ENCODE measurements around the gene ZNF518A.

ZNF518A gene

DNA sequence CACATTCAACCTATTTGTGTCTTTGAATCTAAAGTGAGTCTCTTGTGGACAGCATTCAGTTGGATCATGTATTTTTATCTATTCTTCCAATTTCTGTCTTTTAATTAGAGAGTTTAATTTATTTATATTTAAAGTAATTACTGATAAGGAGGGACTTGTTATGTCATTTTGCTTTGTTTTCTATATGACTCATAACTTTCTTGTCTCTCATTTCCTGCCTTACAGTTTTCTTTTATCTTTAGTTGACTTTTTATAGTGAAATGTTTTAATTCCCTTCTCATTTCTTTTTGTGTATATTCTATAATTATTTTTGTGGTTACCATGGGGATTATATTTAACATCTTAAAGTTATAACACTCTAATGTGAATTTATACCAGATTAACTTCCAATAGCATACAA is 7.3 kb upstream of the ZNF518A start:
- H3K27ac ChIP-seq, result no peak overlapping the region
- TF ChIP-seq, protein P1, sequence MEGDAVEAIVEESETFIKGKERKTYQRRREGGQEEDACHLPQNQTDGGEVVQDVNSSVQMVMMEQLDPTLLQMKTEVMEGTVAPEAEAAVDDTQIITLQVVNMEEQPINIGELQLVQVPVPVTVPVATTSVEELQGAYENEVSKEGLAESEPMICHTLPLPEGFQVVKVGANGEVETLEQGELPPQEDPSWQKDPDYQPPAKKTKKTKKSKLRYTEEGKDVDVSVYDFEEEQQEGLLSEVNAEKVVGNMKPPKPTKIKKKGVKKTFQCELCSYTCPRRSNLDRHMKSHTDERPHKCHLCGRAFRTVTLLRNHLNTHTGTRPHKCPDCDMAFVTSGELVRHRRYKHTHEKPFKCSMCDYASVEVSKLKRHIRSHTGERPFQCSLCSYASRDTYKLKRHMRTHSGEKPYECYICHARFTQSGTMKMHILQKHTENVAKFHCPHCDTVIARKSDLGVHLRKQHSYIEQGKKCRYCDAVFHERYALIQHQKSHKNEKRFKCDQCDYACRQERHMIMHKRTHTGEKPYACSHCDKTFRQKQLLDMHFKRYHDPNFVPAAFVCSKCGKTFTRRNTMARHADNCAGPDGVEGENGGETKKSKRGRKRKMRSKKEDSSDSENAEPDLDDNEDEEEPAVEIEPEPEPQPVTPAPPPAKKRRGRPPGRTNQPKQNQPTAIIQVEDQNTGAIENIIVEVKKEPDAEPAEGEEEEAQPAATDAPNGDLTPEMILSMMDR (IDR thresholded peaks at IDR 0.05), result no peak
- no peak for TF ChIP-seq ZFX (IDR thresholded peaks at IDR 0.05; ENCODE audit: borderline replicate concordance)

DNA sequence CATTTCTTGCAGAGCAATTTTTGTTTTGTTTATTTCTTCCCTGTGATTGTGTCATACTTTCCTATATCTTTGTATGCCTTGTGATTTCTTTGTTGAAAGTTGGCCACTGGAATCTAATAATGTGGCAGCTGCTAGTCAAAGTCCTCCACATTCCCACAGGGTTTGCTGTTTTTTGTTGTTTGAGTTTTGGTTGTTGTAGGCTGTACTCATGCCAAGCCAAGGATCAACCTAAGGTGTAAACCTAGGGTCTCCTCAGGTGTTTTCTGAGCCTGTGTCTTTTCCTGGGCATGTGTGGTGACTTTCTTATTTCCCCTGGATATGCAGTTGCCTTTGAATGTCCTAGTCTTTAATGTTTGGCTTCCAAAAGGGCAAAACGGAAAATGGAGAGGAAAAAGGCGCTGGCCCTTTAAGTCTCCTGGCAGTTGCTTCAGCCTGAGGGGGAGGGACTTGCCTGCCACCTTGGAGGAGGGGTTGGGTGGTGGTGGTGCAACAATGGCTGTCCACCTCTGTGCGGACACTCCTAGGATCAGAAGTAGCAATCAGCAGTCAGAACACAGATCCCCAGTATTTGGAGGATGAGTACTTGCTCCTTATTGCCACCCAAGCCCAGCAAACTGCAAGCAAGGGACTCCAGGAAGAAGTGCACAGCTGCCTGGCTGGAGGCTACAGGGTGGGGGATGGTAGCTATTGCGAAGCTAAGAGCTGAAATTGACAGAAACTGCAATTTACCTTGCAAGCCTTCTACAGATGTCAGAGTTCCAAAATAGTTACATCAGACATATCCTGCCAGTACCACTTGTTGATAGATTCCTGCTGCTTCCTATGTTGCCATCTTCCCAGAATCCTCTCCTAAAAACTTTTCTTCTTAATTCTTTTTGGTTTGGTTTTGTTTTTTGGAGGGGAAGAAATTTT is 5.6 kb upstream of the ZNF518A start:
- TF ChIP-seq, protein P1 (IDR thresholded peaks at IDR 0.05), result no peak
- no peak for TF ChIP-seq ZFX (IDR thresholded peaks at IDR 0.05; ENCODE audit: borderline replicate concordance)
- peak overlapping the region; percentile 48 for H3K27ac ChIP-seq

DNA sequence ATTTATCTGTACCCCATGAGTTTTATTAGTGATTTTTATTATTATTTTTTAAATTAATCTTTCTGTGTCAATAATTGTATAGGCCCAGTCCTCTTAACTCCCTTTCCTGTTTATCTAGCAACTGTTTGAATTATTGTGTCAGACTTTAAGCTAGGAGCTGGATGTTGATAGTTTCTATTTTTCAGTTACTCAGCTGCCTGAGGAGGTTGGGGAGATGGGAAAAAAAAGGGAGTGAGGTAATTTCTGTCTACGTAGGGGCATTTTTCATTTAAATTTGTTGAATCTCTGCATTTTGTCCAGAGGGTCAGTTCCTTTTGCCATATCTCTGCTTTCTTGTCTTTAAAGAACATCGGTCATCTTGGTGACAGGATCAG is 5.0 kb upstream of the ZNF518A start:
- TF ChIP-seq ZFX (IDR thresholded peaks at IDR 0.05; ENCODE audit: borderline replicate concordance), result no peak
- TF ChIP-seq, protein P1 (IDR thresholded peaks at IDR 0.05), result no peak
- H3K27ac ChIP-seq, result peak overlapping the region; percentile 48

DNA sequence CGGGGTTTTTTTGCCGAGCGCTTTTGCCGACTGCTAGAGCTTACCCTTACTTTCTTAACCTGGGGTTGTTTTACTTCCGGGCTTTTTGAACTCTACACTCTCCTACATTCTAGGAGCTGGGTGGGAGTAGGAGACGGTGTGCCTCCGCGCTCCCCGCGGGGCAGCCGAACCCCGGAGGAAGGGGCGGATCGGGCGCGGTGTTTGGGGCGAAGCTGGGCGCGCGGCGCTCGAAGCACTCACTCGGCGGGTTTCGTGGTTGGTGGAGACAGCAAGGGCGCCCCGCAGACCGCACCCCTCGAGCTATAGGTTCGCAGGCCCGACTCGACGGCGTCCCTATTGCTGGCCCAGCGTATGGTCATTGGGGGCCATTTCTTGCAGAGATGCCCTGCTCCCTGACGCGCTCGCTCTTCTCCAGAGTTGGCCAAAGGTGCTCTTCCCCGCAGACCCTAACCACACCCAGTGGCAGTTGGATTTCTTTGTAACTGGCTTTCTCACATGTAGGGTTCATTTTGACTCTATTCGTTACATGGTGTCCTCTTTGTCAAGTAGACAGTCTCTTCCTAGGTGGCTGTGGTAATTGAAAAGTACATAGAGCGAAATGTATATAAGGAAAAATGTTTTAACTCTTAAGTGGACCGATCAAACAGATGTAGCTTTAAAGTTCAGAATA is 364 bp downstream of the ZNF518A start:
- peak overlapping the region; percentile 90 for H3K27ac ChIP-seq
- TF ChIP-seq, protein P1 (IDR thresholded peaks at IDR 0.05), result no peak
- no peak for TF ChIP-seq ZFX (IDR thresholded peaks at IDR 0.05; ENCODE audit: borderline replicate concordance)

DNA sequence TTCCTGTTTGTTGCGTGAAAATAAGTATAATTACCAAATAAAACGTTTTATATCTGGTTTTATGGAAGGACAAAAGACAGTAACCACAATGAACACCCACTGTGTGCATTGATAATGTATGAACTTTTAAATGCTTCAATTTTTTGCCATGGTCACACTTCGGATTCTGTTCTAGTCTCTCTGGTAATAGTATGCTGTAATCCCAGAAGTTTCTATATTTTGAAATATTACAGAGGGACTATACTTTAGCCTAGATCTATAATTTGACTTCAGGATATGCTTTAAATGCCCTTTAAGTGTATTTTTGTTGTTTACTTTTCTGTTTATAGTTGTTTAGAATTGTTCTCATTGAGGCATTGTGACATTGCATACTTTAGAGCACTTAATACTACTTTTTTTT is 1.5 kb downstream of the ZNF518A start:
- H3K27ac ChIP-seq, result no peak overlapping the region
- TF ChIP-seq ZFX (IDR thresholded peaks at IDR 0.05; ENCODE audit: borderline replicate concordance), result no peak
- TF ChIP-seq, protein P1 (IDR thresholded peaks at IDR 0.05), result no peak

DNA sequence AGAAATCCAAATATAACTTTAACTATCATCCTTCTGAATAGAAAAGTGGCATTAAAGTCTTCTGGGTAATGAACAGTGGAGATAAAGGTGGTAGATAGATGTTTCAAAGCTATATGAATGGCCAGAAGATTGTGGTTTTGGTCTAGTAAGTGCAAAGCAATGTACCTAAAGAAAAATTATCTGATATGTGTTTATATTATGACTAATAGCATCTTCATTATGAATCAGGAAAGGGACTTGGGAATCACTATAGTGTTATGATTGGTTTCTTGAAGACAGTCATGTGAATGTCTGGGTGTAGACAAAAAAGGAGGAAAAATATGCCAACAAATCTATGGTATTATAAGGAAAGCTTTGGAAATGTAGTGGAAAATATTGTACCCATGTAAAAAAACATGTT is 3.0 kb downstream of the ZNF518A start:
- H3K27ac ChIP-seq, result no peak overlapping the region
- TF ChIP-seq, protein P1 (IDR thresholded peaks at IDR 0.05), result no peak

DNA sequence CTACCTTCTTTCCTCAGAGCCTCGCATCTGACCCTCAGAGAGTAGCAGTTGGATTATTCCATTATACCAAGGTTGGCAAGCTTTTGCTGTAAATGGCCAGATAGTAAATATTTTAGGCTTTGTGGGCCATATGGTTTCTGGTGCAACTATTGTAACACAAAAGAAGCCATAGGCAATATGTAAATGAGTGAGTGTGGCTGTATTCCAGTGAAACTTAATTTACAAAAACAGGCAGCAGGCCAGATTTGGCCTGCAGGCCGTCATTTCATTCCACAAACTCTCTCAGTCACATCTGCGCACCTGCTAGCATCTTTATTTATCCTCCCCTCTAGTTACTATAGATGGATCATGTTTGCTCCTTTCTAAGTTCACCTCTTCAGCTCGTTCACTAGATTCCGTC is 6.7 kb downstream of the ZNF518A start:
- TF ChIP-seq, protein P1 (IDR thresholded peaks at IDR 0.05), result no peak
- TF ChIP-seq ZFX (IDR thresholded peaks at IDR 0.05; ENCODE audit: borderline replicate concordance), result no peak

More for the DNA sequence above, 6.7 kb downstream of the ZNF518A start:
- no peak overlapping the region for H3K27ac ChIP-seq

Measured in 22Rv1 (cell line).